OCI-LY1 (cell line): ENCODE data around the gene INTS13.

Source experiments
- EZH2 ChIP-seq: fragments of 200-600 bp; sonication (generic), shearing (Covaris generic); IDR thresholded peaks from 2 replicates; pipeline ENCODE4 v1.8.0; 2017; ENCODE audit warnings: borderline replicate concordance, mixed run types, mild to moderate bottlenecking, antibody characterized with exemption, low read length, moderate library complexity, mixed read lengths
- TF ChIP-seq, protein P1 (sequence below): fragments of 200-600 bp; sonication (generic), shearing (Covaris generic); IDR thresholded peaks from 2 replicates; pipeline ENCODE4 v1.5.1; 2017; ENCODE audit warnings: mild to moderate bottlenecking, antibody characterized with exemption, low read length, moderate library complexity, mixed read lengths

DNA sequence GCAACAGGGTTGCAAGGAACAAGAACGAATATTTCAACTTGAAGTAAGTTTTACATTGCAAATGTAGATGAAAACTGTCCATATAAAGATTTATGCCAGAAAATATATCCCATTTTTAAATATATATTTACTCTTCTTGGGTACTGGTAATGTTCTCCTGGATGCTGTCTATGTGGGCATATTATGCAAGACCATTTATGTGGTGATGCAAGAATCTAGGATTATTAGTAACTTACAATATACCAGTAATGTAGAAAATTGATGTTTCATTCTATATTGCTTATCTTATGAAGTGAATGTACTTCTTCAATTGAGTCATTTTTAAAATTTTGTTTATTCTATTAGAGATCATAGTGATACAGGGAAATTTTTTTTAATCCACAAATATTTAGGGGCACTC is 25.6 kb upstream of the INTS13 start:
- TF ChIP-seq, protein P1, sequence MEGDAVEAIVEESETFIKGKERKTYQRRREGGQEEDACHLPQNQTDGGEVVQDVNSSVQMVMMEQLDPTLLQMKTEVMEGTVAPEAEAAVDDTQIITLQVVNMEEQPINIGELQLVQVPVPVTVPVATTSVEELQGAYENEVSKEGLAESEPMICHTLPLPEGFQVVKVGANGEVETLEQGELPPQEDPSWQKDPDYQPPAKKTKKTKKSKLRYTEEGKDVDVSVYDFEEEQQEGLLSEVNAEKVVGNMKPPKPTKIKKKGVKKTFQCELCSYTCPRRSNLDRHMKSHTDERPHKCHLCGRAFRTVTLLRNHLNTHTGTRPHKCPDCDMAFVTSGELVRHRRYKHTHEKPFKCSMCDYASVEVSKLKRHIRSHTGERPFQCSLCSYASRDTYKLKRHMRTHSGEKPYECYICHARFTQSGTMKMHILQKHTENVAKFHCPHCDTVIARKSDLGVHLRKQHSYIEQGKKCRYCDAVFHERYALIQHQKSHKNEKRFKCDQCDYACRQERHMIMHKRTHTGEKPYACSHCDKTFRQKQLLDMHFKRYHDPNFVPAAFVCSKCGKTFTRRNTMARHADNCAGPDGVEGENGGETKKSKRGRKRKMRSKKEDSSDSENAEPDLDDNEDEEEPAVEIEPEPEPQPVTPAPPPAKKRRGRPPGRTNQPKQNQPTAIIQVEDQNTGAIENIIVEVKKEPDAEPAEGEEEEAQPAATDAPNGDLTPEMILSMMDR, result no peak
- no peak for TF ChIP-seq EZH2
